GM19238 (cell line): ENCODE data around the gene AVPI1.
A peak's percentile ranks its signal among the peaks of the same experiment; 100 is the strongest.
"Not testable (repeated sequence)": the region's sequence is repeated elsewhere in the genome, so short reads cannot be mapped to it uniquely, and the experiment has no call there.

ENCODE experiments used
- DNase-seq: peaks from one replicate; pipeline ENCODE4 v3.0.0; 2011; ENCODE audit warnings: low spot score; ENCODE audit not compliant: insufficient read length

AVPI1 gene

GRCh38 chr10:97711640-97712572 lies 24.9 kb upstream of the AVPI1 start:
- DNase-seq = no peak

- DNase-seq = no peak
Measured at GRCh38 chr10:97708976-97709946, 22.2 kb upstream of the AVPI1 start.

- DNase-seq = no peak
Measured at GRCh38 chr10:97708167-97708566, 21.1 kb upstream of the AVPI1 start.

GRCh38 chr10:97707134-97707861 lies 20.3 kb upstream of the AVPI1 start:
- DNase-seq = no peak

GRCh38 chr10:97705006-97705670 lies 18.1 kb upstream of the AVPI1 start:
- no peak for DNase-seq

- DNase-seq = no peak
Measured at GRCh38 chr10:97704341-97704740, 17.3 kb upstream of the AVPI1 start.

- DNase-seq = no peak
Measured at GRCh38 chr10:97703398-97704067, 16.5 kb upstream of the AVPI1 start.

- DNase-seq = peak; percentile 62
Measured at GRCh38 chr10:97701438-97702069, 14.5 kb upstream of the AVPI1 start.

- DNase-seq = not testable (repeated sequence)
Measured at GRCh38 chr10:97698072-97698655, 11.1 kb upstream of the AVPI1 start.

- DNase-seq = no peak
Measured at GRCh38 chr10:97690133-97690532, 3.1 kb upstream of the AVPI1 start.

- DNase-seq = no peak
Measured at GRCh38 chr10:97689559-97690020, 2.5 kb upstream of the AVPI1 start.

- DNase-seq = no peak
Measured at GRCh38 chr10:97687785-97688781, 1.0 kb upstream of the AVPI1 start.

GRCh38 chr10:97686301-97686961 lies 610 bp downstream of the AVPI1 start:
- no peak for DNase-seq

GRCh38 chr10:97685395-97685958 lies 1.6 kb downstream of the AVPI1 start:
- no peak for DNase-seq

- DNase-seq = no peak
Measured at GRCh38 chr10:97684866-97685394, 2.1 kb downstream of the AVPI1 start.

GRCh38 chr10:97684368-97684713 lies 2.7 kb downstream of the AVPI1 start:
- not testable (repeated sequence) for DNase-seq
